Glutamatergic neuron (in vitro differentiated cells): ENCODE data around the gene VMP1. TPM values are rescaled to one million over a fixed set of nuclear protein-coding genes. Genes with fewer than 3 reads are reported as not detected.

ENCODE experiments used
- DNase-seq: peaks from one replicate; pipeline ENCODE4 v3.0.0; 2022
- H3K27ac Mint-ChIP-seq: one replicate; pipeline ENCODE4 v1.8.0; 2020; ENCODE audit warnings: mild to moderate bottlenecking, mixed read lengths, inconsistent platforms; ENCODE audit not compliant: unreplicated experiment
- H3K27me3 Mint-ChIP-seq: one replicate; pipeline ENCODE4 v1.8.0; 2020; ENCODE audit warnings: mild to moderate bottlenecking, moderate library complexity, mixed read lengths, inconsistent platforms; ENCODE audit not compliant: unreplicated experiment
- H3K36me3 Mint-ChIP-seq: one replicate; pipeline ENCODE4 v1.8.0; 2020; ENCODE audit warnings: mild to moderate bottlenecking, mixed read lengths, inconsistent platforms; ENCODE audit not compliant: unreplicated experiment
- H3K4me1 Mint-ChIP-seq: one replicate; pipeline ENCODE4 v1.8.0; 2020; ENCODE audit warnings: mild to moderate bottlenecking, low read depth, mixed read lengths, inconsistent platforms; ENCODE audit not compliant: unreplicated experiment
- H3K4me3 Mint-ChIP-seq: one replicate; pipeline ENCODE4 v1.8.0; 2020; ENCODE audit warnings: mild to moderate bottlenecking, mixed read lengths, inconsistent platforms; ENCODE audit not compliant: unreplicated experiment
- H3K9me3 Mint-ChIP-seq: one replicate; pipeline ENCODE4 v1.8.0; 2020; ENCODE audit warnings: mild to moderate bottlenecking, moderate library complexity, mixed read lengths, inconsistent platforms; ENCODE audit not compliant: unreplicated experiment
- CTCF ChIP-seq: fragments of 200-600 bp; sonication (generic); IDR thresholded peaks from one replicate; pipeline ENCODE4 v1.5.0; 2021; ENCODE audit not compliant: partially characterized antibody, unreplicated experiment
- total RNA-seq: library from RNA; stranded (reverse); fragmentation: NEBNext Ultra II Directional; extraction: Animal tissue kit (Norgen Biotek cat#: 25700); gene quantifications from one replicate; pipeline ENCODE4 v1.2.1, GENCODE V29; 2021; ENCODE audit not compliant: unreplicated experiment

The VMP1 gene
- total RNA-seq, 1 donor from 2014 or later, result 64.1 TPM

GRCh38 chr17:59807892-59808509 is 100.5 kb downstream of the VMP1 start:
- Mint-ChIP-seq H3K9me3 (no peaks in the 10 kb centered on the region), H3K36me3 (no peaks in the 10 kb centered on the region), H3K27ac (no peak overlapping the region), H3K27me3 (no peaks in the 10 kb centered on the region), H3K4me3 (no peak overlapping the region), H3K4me1 (no peaks in the 10 kb centered on the region)
- TF ChIP-seq CTCF, result no peak
- no peak for DNase-seq

GRCh38 chr17:59810894-59811153 is 103.4 kb downstream of the VMP1 start:
- TF ChIP-seq CTCF, result no peak
- Mint-ChIP-seq H3K27ac (no peak overlapping the region), H3K27me3 (no peaks in the 10 kb centered on the region), H3K4me3 (no peak overlapping the region), H3K4me1 (peaks cover 2% of the 10 kb centered on the region), H3K36me3 (no peaks in the 10 kb centered on the region), H3K9me3 (peaks cover under 1% of the 10 kb centered on the region)
- no peak for DNase-seq

DNA sequence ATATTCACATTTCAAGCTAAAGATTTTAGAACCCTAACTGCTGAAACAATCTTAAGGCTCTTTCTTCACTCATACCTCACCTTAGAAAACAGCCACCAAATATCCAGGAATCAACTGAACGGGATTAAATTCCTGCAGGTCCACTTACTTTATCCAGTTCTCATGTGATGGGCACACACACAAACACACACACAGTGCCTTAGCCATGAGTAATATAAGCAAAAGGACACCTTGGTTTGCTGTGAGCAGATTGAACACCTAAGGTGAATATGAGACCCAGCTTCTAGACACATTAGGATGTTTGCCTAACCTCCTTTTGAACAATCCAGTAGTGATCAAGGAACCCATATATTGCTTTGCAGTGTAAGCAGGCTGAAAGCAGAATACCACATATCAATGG is 103.8 kb downstream of the VMP1 start:
- H3K27ac Mint-ChIP-seq, result no peak overlapping the region

GRCh38 chr17:59812139-59812538 is 104.7 kb downstream of the VMP1 start:
- Mint-ChIP-seq H3K27me3 (no peaks in the 10 kb centered on the region), H3K4me3 (no peak overlapping the region), H3K27ac (no peak overlapping the region), H3K9me3 (peaks cover 3% of the 10 kb centered on the region), H3K4me1 (peaks cover 4% of the 10 kb centered on the region), H3K36me3 (no peaks in the 10 kb centered on the region)
- TF ChIP-seq CTCF, result no peak
- DNase-seq, result no peak

More for the DNA sequence above, 103.8 kb downstream of the VMP1 start:
- Mint-ChIP-seq H3K4me1 (peaks cover 4% of the 10 kb centered on the region), H3K27me3 (no peaks in the 10 kb centered on the region), H3K4me3 (no peak overlapping the region), H3K36me3 (no peaks in the 10 kb centered on the region), H3K9me3 (peaks cover 3% of the 10 kb centered on the region)
- no peak for DNase-seq
- TF ChIP-seq CTCF, result no peak

- no peaks in the 10 kb centered on the region for H3K36me3 Mint-ChIP-seq
- no peak overlapping the region for H3K4me3 Mint-ChIP-seq
- peaks cover 3% of the 10 kb centered on the region for H3K9me3 Mint-ChIP-seq
- H3K4me1 Mint-ChIP-seq, result peaks cover 4% of the 10 kb centered on the region
- TF ChIP-seq CTCF, result no peak
- H3K27me3 Mint-ChIP-seq, result no peaks in the 10 kb centered on the region
- no peak for DNase-seq
- H3K27ac Mint-ChIP-seq, result no peak overlapping the region
Observed at GRCh38 chr17:59814276-59814675, 106.8 kb downstream of the VMP1 start.
